B cell (primary cell): ENCODE measurements around the gene MYO9B. TPM values are rescaled to one million over a fixed set of nuclear protein-coding genes. Genes with fewer than 3 reads are reported as not detected.

ENCODE experiments used
- ATAC-seq: fragments of 200-7000 bp; cut with Tn5 transposase; one replicate; pipeline ENCODE4 v1.10.0; 2021; ENCODE audit warnings: low read depth, mild to moderate bottlenecking, moderate number of reproducible peaks, moderate library complexity
- CTCF ChIA-PET: fragments of 350-600 bp; sonication (Branson Sonifier 250); formaldehyde crosslinking; loops from one replicate; lab custom pipeline; 2021; ENCODE audit warnings: antibody characterized with exemption, inconsistent platforms; lab: Charles Lee
- POLR2A ChIA-PET: fragments of 350-600 bp; sonication (Branson Sonifier 250); formaldehyde crosslinking; loops from one replicate; lab custom pipeline; 2021; ENCODE audit warnings: antibody characterized with exemption; lab: Charles Lee
- DNase-seq: peaks from one replicate; pipeline ENCODE4 v3.0.0; 2013
- H2AFZ ChIP-seq: 2 replicates; pipeline ENCODE4 v1.6.1; 2012; ENCODE audit warnings: mild to moderate bottlenecking, low read depth, low read length; ENCODE audit not compliant: insufficient read depth, poor library complexity, severe bottlenecking
- H3K27ac ChIP-seq, 2 donors: 1 replicate in 1 of 2; 2 replicates in 1 of 2; pipeline ENCODE4 v1.5.1; 2012 to 2013; ENCODE audit warnings: low read length in 2 of 2, mild to moderate bottlenecking in 2 of 2, moderate library complexity in 1 of 2
- H3K27me3 ChIP-seq, 4 experiments: fragments of 200-600 bp in 1 of 4; sonication (generic) in 1 of 4; replicated peaks in 1 of 4; 1 replicate in 2 of 4; 2 replicates in 2 of 4; pipeline versions ENCODE4 v1.6.1 to v1.7.0; 2013 to 2016; ENCODE audit warnings: low read length in 3 of 4, mild to moderate bottlenecking in 2 of 4, mixed read lengths in 1 of 4, moderate library complexity in 1 of 4; ENCODE audit not compliant: insufficient read depth in 4 of 4, control insufficient read depth in 3 of 4; ENCODE audit errors: control extremely low read depth in 1 of 4
- H3K36me3 ChIP-seq, 2 experiments: replicated peaks in 1 of 2; 1 replicate in 1 of 2; 2 replicates in 1 of 2; pipeline versions ENCODE4 v1.6.1 to v1.7.1; 2013; ENCODE audit warnings: low read length in 1 of 2; ENCODE audit not compliant: insufficient read depth in 2 of 2, control insufficient read depth in 1 of 2; ENCODE audit errors: control extremely low read depth in 1 of 2, extremely low read depth in 1 of 2
- H3K4me1 ChIP-seq, 2 donors: fragments of 200-600 bp in 1 of 2; sonication (generic) in 1 of 2; 1 replicate in 1 of 2; 2 replicates in 1 of 2; pipeline versions ENCODE4 v1.5.1 to v1.6.1; 2013 to 2017; ENCODE audit warnings: low read length in 2 of 2; ENCODE audit not compliant: control insufficient read depth in 2 of 2, insufficient read depth in 2 of 2
- H3K4me2 ChIP-seq: replicated peaks from 2 replicates; pipeline ENCODE3; 2012; ENCODE audit warnings: mild to moderate bottlenecking, low read depth, low read length; ENCODE audit not compliant: poor library complexity, severe bottlenecking
- H3K4me3 ChIP-seq, 5 experiments: fragments of 200-600 bp in 1 of 5; sonication (generic) in 1 of 5; 1 replicate in 3 of 5; 2 replicates in 2 of 5; pipeline versions ENCODE4 v1.5.1 to v1.7.0; 2011 to 2016; ENCODE audit warnings: low read length in 4 of 5, mild to moderate bottlenecking in 4 of 5, low read depth in 2 of 5, control low read depth in 1 of 5, moderate library complexity in 1 of 5; ENCODE audit not compliant: insufficient read depth in 1 of 5; ENCODE audit errors: control extremely low read depth in 1 of 5, extremely low read depth in 1 of 5
- H3K79me2 ChIP-seq: fragments of 200-600 bp; sonication (generic); one replicate; pipeline ENCODE4 v1.6.0; 2016; ENCODE audit warnings: low read length; ENCODE audit not compliant: control insufficient read depth, insufficient read depth
- H3K9ac ChIP-seq: fragments of 200-600 bp; sonication (generic); 2 replicates; pipeline ENCODE4 v1.6.1; 2017; ENCODE audit warnings: mild to moderate bottlenecking, low read length, moderate library complexity
- H3K9me3 ChIP-seq, 3 donors: one replicate each; pipeline versions ENCODE4 v1.6.1 to v1.7.1; 2013; ENCODE audit warnings: low read length in 2 of 3; ENCODE audit not compliant: control insufficient read depth in 2 of 3, insufficient read depth in 1 of 3; ENCODE audit errors: control extremely low read depth in 1 of 3
- H4K20me1 ChIP-seq: 2 replicates; pipeline ENCODE4 v1.6.0; 2012; ENCODE audit warnings: mild to moderate bottlenecking, low read length; ENCODE audit not compliant: insufficient read depth, control insufficient read depth, poor library complexity, severe bottlenecking
- H3K27ac Mint-ChIP-seq: one replicate; pipeline ENCODE4 v1.8.0; 2021; ENCODE audit warnings: mixed read lengths
- H3K27me3 Mint-ChIP-seq: one replicate; pipeline ENCODE4 v1.8.0; 2021; ENCODE audit warnings: mixed read lengths
- H3K4me1 Mint-ChIP-seq: one replicate; pipeline ENCODE4 v1.8.0; 2021; ENCODE audit warnings: mixed read lengths
- H3K4me3 Mint-ChIP-seq: one replicate; pipeline ENCODE4 v1.8.0; 2021; ENCODE audit warnings: mixed read lengths
- H3K9me3 Mint-ChIP-seq: one replicate; pipeline ENCODE4 v1.8.0; 2022; ENCODE audit warnings: mixed read lengths; ENCODE audit not compliant: insufficient read depth
- CTCF ChIP-seq: fragments of 200-600 bp; IDR thresholded peaks from one replicate; pipeline ENCODE4 v1.8.0; 2022; ENCODE audit warnings: antibody characterized with exemption, mild to moderate bottlenecking
- EZH2 ChIP-seq: IDR thresholded peaks from 2 replicates; pipeline ENCODE4 v1.6.1; 2012; ENCODE audit warnings: borderline replicate concordance, low read depth, mild to moderate bottlenecking, moderate library complexity, low read length; ENCODE audit not compliant: insufficient read depth, poor library complexity, severe bottlenecking
- WGBS: methylation state at CpG from one replicate; pipeline ENCODE4 v1.1.5; 2013; ENCODE audit warnings: missing lambda C conversion rate; ENCODE audit not compliant: insufficient coverage; 5-methylcytosine and 5-hydroxymethylcytosine counted together
- intact Hi-C: fragments of 100-400 bp; cut with micrococcal nuclease; formaldehyde crosslinking; loops from one replicate; pipeline ENCODE4 v1.10.0; 2022
- polyA plus RNA-seq: library from polyadenylated mRNA; depleted of rRNA; stranded (reverse); fragments of >200 nt; gene quantifications from 2 replicates; pipeline ENCODE4 v1.2.3, GENCODE V29; 2012
- total RNA-seq, 2 donors: library from RNA; stranded (reverse); fragments of 120-200 nt in 1 of 2; gene quantifications; 1 replicate in 1 of 2; 2 replicates in 1 of 2; pipeline versions ENCODE4 v1.2.3 to v1.2.4, GENCODE V29; 2013 to 2022

Gene MYO9B
- total and polyA plus RNA-seq, 2 donors (not counting 1 experiment from before 2014, with no cell fraction given), result 256 to 273 TPM

GRCh38 chr19:17149393-17150135 is 74.0 kb downstream of the MYO9B start:
- Histone ChIP-seq H4K20me1 (peaks cover 35% of the 10 kb centered on the region), H3K4me3 (no peak overlapping the region), H3K9ac (no peak overlapping the region), H2AFZ (no peak overlapping the region), H3K27me3 (no peaks in the 10 kb centered on the region), H3K79me2 (peaks cover 58% of the 10 kb centered on the region), H3K27ac (no peak overlapping the region), H3K4me1 (peaks cover 3 to 5% of the 10 kb centered on the region in 2 donors), H3K4me2 (no peak overlapping the region), H3K36me3 (peaks cover 2 to 79% of the 10 kb centered on the region in 2 experiments), H3K9me3 (no peaks in the 10 kb centered on the region)
- TF ChIP-seq EZH2 (no peak), CTCF (no peak)
- ATAC-seq (no peak), DNase-seq (no peak)
- H3K4me3 Mint-ChIP-seq, result no peak overlapping the region
- H3K4me1 Mint-ChIP-seq, result peaks cover 6% of the 10 kb centered on the region
- no peaks in the 10 kb centered on the region for H3K9me3 Mint-ChIP-seq
- no peaks in the 10 kb centered on the region for H3K27me3 Mint-ChIP-seq
- intact Hi-C loops, result no loop called here
- H3K27ac Mint-ChIP-seq, result no peak overlapping the region
- CTCF ChIA-PET, result no interaction called here
- POLR2A ChIA-PET, result interaction anchor here (0.6 kb wide), 1 partner anchor 31 kb away, joined by 3 read pairs; no protein-coding TSS in a partner anchor
- WGBS, result 98% methylated on average over 9 of the region's 13 CpGs

- no peak for ATAC-seq
- ChIA-PET CTCF (interaction anchor here (1.1 kb wide), 1 partner anchor 11 kb away, joined by 5 read pairs; no protein-coding TSS in a partner anchor), POLR2A (interaction anchor here (0.7 kb wide), 1 partner anchor 18 kb away, joined by 5 read pairs; no protein-coding TSS in a partner anchor)
- Histone ChIP-seq H3K27ac (no peak overlapping the region), H3K9me3 (no peaks in the 10 kb centered on the region), H3K79me2 (peaks cover 22% of the 10 kb centered on the region), H3K9ac (no peak overlapping the region), H2AFZ (no peak overlapping the region), H3K4me1 (peaks cover 0 to 3% of the 10 kb centered on the region in 2 donors), H4K20me1 (peaks cover 17% of the 10 kb centered on the region), H3K4me2 (no peak overlapping the region), H3K36me3 (peaks cover 0 to 85% of the 10 kb centered on the region in 2 experiments), H3K27me3 (no peaks in the 10 kb centered on the region), H3K4me3 (no peak overlapping the region)
- DNase-seq, result no peak
- Mint-ChIP-seq H3K27me3 (no peaks in the 10 kb centered on the region), H3K4me3 (no peak overlapping the region), H3K9me3 (no peaks in the 10 kb centered on the region), H3K4me1 (peaks cover 6% of the 10 kb centered on the region), H3K27ac (no peak overlapping the region)
- intact Hi-C loops, result no loop called here
- TF ChIP-seq EZH2 (no peak), CTCF (no peak)
- 97% methylated on average over 9 of the region's 10 CpGs for WGBS
Observed at GRCh38 chr19:17153996-17154395, 78.4 kb downstream of the MYO9B start.
